Measurements from ENCODE around the gene C1orf232.

The C1orf232 gene

DNA sequence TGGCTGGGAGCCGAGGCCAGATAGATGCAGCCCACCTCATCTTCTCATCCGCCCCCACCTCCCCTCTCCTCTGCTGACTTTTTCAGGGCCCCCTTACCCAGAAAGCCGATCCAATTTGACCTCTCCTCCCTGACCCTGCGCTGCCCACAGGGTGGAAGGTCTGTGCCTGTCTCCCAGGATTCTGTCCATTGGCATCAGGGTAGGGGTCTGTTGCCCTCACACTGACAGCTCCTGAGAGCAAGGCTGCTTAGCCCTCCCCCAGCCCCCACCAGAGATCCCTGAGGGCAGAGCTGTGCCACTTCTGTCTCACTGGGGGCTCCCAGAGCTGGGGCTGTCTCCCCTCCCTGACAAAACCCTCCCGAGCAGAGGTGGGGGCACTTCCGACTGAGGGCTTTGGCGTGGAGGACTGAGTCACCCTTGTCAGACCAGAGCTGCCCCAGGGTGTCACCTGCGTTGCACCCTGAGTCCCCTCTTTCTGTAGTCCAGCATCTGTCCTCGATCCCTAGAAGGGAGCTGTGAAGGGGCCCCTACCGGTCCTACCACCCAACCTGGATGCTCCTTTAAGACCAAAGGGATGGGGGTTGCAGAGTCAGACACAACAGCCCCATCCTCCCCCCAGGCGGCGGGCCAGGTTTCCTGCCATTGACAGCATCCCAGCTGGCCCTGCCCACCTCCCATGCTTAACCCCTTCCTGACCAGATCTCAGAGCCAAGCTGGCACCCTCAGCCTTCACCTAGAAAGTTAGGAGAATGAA is 12.3 kb downstream of the C1orf232 start:
- DNase-seq = no peak

DNA sequence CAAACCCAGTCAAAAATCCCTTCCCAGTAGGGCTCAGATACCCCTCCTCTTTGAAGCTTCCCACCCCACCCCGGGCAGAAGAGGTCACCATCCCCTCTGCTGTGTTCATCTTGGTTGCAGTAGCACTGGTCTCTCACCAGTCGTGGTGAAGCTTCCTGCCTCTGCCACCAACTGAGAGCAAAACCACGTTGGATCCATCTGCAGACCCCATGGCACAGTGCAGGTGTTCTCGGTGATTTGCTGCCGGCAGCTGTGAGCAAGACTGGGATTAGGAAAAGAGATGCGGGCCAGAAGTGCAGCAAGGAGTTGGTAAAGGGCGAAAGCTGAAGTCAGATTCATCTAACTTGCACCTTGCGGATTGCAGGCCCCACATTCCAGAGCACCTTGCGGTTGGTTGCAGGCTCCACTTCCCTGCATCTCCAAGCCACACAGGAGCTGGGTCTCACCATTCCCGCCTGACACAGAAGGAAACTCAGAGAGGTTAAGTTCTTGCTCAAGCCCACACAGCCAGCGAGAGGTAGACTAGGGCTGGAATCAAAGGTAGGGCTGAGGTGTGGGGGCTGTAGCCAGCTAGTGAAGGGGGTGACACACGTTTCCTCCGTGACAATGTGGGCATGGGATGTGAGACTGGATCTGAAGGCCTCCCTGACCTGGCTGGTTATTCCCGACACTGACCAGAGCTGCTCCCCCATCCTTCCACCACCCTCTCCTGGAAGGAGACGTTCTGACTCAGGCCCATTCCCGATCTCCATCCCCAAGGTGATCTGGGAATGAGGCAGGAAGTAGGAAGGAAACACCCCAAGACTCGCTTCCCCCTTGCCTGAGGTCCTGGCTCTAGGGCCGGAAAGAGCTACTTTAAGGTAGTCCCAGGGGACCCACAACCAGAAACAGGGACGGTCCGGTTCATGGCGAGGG is 13.1 kb downstream of the C1orf232 start:
- no peak for DNase-seq

DNA sequence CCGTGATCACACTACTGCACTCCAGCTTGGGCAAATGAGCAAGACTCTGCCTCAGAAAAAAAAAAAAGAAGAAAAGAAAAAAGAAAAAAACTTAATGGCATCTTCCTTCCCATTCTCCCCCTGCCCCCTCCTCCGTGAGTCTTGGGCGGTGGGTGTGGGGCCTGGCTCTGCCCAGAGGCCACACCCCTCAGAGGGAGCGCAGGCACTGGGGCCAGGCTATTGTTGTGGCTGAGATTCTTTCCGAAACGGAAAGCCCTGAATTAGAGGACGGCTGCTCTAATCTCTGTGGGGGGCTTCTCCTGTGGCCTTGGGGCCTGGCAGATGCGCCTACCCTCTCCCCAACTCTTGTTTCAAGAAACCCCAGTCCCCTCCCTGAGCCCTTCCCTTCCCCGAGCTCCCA is 14.0 kb downstream of the C1orf232 start:
- DNase-seq = no peak

DNA sequence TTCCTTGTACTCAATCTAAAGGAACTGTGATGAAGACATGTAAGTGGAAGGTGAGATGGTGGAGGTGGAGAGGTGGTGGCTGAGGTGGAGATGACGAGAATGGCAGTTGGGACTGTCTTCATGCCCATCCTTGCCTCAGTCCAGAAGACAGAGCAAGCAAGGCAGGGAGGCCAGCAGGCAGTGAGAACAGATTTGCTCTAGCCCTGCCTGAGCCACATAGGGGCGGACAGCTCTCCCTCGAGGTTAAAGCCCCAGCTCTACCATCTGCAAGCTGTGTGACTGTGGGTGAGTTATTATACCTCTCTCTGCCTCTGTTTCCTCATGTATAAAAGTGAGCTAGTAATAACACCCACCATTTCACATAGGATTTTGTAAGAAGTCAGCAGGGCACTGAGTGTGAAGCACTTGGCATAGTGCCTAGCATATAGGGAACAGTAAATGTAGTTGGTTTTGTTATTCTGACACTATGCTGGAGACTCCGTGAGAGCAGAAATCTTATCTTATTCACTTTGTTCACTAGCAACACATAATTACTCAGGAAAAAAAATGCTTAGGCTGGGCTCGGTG is 14.7 kb downstream of the C1orf232 start:
- no peak for DNase-seq

DNA sequence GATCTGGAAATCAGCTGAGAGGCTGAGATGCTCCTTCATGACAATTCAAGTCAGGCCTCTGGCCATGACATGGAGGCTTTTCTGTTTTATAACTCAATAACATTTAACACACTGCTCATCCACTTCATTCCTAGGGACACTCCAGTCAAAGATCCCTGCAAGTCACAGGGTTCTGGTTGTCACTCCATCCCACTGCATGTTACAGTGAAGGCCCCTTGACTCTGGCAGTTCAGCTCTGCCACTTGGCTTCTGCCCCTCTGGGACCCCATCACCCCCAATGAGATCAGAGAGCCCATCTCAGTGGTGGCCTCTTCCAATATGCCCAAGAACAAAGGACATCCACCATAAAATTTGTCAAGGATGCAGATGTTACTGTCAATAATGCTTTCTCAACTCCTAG is 19.9 kb downstream of the C1orf232 start:
- no peak for DNase-seq

DNA sequence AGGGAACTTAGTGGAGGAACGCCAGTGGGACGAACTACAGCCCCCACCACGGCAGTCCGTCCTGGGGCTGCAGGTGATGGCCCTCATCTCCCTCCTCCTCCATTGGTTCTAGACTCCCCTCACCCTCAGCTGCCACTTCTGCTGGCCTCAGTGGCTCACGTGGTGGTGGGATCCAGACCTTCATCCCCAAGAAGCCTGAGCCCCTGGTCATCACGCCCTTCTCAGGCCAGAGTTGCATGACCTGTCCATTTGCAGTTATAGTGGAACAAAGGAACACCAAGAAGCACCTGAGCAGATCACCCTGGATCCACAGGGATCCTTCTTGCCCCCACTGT is 22.8 kb downstream of the C1orf232 start:
- no peak for DNase-seq

DNA sequence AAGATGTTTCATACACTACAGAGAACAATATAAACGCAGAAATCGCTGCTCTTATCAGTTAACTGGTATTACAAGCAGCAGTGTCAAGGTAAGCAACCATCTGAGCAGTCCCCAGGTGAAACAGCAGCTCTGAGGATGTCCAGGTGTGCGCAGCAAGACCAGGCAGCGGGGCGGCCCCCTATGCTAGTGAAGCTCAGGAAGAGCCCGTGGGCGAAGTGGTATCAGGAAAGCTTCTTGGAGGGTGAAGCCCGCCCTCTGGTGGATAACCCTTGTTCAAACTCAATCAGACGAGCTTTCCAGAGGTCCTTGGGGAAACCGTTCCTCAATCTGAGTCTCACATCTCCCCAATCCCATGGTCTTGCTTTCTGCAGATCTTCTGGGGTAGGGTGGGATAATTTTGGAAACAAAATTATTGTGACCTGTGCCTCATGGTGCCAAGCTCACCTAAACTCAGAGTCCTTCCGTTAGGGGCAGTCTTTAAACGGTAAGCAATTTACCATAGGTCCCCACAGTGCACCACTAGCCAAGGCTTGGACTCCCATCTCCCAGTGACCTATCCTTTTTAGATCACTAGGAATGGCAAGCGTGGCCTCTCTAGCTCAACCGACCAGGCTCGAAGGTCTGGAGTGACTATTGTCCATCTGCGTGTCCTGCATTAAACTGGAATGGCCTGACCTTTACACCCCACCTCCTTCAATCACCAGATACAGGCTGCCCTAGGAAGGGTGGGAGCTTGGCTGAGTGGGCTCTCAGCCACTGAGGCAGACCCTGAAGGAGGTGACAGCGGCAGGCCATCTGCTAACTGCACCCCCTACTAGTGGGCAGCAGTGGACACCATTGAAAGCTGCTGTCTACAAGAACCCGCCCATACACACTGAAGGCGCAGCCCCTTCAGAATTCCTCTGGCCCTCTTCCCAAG is 23.5 kb downstream of the C1orf232 start:
- DNase-seq = peak; percentile 74

DNA sequence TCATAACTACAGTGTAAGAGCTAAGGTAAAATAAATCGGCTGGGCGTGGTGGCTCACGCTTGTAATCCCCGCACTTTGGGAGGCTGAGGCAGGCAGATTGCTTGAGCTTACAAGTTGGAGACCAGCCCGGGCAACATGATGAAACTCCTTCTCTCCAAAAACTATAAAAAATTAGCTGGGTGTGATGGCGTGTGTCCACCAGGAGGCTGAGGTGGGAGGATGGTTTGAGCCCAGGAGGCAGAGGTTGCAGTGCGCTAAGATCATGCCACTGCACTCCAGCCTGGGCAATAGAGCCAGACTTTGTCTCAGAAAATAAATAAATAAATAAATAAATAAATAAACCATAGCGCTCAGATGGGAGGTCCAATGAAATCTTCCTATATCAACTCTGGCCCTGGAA is 26.6 kb downstream of the C1orf232 start:
- no peak for DNase-seq

DNA sequence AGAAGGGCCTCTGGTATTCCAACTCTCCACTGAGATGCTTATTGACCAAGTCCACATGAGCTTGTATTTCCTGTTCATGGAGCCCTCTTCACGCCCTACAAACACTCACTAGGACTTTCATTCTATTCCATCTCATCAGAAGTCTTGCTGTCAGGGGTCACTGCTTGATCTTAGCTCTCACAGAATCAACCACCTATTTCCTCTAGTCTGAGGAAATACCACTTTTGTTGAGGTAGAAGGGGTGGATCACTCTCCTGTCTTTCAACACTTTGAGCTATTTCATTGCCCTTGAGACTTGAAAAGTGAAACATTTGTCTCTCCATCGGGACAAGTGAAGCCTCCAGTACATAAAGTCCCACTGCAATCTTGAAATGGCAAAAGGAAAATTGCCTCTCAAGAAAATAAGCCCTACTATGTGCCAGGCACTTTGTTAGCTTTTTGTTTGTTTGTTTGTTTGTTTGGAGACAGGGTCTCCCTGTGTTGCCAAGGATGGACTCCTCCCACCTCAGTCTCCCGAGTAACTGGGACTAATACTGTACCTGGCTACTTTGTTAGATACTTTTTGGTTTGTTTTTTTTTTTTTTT is 29.7 kb downstream of the C1orf232 start:
- no peak for DNase-seq

DNA sequence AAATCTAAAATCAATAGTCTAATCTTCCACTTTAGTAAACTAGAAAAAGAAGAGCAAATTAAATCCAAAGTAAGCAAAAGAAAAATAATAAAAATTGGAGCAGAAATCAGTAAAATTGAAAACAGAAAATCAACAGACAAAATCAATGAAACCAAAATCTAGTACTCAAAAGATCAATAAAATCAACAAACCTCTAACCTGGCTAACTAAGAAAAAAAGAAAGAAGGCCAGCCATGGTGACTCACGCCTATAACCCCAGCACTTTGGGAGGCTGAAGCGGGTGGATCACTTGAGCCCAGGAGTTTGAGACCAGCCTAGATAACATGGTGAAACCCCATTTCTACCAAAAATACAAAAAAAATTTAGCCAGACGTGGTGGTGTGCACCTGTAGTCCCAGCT is 34.3 kb downstream of the C1orf232 start:
- no peak for DNase-seq

DNA sequence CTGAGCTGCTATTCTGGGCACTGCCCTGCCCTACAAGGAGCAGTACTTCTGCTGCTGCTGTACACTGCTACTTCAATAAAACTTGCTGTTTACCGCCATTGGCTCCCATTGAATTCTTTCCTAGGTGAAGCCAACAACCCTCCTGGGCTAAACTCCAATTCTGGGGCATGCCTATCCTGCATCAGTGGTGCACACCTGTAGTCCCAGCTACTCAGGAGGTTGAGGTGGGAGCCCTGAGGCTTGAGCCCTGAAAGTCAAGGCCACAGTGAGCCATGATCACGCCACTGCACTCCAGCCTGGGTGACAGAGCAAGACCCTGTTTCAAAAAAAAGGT is 36.0 kb downstream of the C1orf232 start:
- DNase-seq = no peak

DNA sequence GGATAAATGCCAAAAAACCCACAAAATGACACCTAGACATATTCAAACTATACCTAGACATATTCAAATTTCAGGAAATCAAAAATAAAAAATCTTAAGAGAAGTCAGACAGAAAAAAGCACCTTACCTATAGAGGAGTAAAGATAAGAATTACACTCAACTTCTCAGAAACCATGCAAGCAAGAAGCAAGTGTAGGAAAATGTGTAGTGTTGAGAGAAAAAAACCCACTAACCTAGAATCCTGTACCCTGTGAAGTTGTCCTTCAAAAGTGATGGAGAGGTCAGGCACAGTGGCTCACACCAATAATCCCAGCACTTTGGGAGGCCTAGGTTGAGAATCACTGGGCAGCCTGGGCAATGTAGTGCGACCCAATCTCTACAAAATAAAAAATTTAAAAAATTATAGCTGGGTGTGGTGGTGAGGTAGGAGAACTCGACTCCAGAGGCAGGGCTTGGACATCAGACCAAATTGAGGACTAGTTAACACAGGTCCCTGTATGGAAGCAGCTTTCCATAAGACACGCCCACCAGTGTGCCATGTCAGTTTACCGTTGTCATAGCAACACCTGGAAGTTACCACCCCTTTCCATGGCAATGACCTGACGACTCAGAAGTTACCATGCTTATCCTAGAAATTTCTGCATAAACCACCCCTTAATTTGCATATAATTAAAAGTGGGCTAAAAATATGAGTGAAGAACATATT is 36.5 kb downstream of the C1orf232 start:
- DNase-seq = no peak

DNA sequence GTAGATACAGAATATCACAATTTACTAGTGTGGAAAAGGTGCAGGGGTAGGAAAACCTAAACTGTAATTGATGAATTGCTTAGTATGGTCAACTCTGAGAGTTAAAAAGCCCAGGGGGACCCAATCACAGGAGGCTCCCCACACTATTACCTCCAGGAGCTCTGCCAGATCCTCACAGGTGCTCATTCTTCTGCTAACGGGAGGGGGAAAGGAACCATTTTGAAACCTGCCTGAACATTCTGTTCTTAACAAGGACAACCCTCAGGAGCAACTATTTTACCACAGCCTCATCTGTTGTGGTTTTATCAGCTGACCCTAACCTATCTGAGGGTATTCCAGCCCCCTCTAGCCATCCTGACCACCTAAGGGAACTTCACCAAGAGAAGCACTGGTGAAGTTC is 38.1 kb downstream of the C1orf232 start:
- no peak for DNase-seq

DNA sequence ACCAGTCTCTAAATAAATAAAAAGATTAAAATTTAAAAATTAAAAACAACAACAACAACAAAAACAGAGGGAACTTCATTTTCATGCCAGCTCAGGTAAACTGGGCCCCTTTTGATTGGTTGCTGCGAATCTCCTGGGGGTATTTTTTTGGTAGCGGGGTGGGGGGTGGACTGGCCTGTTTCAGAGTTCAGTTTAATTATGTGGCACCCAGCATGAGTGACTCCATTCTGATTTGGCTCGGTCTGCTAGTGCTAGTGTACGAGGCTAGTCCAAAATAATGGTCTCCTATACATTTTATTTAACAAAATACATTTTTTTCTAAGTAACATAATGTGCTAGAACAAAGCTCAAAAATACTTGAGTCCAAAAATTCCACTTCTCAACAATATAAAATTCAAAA is 39.0 kb downstream of the C1orf232 start:
- DNase-seq = no peak

DNA sequence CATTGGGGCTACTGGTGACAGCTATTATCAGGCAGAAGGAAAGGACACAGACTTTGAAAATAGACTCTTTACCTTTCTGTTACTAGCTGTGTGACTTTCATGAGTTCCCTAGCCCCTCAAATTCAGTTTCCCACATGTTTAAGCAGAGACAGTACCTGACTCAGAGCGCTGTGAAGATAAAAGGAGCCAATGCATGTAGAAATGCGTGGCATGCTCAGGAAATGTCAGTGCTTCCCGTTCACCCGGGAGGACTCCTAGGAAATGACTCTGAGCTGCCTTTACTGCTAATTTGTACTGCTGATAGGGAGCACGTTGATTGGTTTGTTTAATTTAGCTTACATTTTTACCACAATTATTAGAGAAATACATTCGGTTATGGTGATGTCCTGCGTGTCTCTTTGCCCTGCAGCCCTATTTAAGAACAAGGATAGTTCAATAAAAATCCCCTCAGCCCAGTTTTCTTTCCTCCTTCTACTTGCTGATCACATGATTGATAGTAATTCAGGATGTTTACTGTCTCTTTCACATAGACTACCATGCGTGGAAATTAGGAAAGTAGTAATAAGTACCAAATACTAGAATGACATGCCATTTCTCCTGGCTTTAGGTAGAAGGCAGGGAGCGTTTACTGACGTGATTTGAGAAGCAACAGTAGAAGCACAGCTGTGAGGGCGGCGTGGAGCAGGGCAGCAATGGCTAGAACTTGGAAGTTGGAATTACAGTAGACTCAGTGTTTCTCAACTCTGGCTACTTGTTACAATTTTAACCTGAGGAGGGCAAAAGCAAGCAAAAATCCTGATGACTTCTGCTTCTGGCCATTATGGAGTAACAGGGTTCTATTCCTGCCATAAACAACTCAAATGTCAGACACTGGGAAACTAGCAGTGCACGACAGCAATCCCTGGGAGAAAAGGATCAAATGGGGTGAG is 41.3 kb downstream of the C1orf232 start:
- no peak for DNase-seq

DNA sequence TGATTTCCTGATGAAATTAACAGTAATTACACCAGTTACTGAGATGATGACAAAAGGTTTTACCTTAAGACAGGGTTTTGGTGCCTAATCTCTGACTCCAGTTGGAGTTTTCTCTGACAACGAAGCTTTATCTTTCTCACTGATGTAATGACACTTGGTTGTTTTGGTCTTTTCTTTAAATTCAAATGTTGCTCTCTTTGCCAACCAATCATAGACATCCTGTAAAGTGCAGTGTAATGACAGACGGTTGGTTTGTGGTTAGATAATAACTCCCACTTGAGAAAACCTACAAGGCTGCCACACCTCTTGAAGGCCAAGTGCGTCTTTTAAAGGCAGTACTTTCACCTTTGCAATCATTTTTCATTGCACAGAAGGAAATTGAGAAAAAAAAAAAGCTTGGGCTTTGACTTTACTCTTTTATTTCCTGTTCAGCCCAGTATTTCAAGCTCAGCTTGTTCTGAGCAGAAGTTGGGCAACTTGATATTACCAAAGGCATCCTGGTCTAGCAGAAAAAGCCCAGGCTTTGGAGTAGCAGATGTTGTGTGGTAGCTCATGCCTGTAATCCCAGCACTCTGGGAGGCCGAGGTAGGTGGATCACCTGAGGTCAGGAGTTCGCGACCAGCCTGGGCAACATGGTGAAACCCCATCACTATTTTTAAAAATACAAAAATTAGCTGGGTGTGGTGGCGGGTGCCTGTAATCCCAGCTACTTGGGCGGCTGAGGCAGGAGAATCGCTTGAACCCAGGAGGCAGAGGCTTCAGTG is 42.3 kb downstream of the C1orf232 start:
- peak; percentile 85 for DNase-seq

DNA sequence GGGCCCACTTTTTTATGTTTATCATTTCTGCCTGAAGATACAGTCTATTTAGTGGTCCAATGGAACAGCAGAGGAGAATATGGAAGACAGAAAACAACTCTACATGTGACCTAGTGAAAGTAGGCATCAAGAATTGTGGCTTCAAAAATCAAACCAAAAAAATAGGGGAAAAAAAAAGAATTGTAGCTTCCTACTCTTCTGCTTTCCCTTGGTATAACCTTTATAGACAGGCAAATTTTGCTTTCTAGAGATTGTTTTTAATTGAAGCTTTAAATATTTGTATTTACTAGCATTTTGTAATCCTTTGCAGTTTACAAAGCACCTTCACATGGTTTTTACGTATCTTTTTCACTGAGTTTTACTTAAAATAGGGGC is 42.8 kb downstream of the C1orf232 start:
- DNase-seq = no peak

DNA sequence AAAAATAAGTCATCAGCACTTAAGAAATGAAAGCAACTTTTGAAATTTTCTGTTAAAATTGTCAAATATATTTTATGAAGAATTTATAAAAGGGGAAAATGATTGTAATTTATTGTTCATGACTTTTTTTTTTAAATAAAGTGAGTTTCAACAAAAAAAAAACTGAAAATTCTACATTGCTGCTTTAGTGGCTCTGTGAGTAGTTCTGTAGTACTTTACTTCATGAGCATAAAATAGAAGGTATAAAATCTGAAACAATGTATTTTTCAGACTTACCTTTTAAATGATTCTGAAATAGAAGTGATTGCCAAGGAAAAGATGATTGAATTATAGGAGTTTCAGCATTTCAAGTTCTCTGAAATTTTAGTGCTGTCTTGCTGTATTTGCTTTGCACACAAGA is 43.4 kb downstream of the C1orf232 start:
- DNase-seq = no peak

DNA sequence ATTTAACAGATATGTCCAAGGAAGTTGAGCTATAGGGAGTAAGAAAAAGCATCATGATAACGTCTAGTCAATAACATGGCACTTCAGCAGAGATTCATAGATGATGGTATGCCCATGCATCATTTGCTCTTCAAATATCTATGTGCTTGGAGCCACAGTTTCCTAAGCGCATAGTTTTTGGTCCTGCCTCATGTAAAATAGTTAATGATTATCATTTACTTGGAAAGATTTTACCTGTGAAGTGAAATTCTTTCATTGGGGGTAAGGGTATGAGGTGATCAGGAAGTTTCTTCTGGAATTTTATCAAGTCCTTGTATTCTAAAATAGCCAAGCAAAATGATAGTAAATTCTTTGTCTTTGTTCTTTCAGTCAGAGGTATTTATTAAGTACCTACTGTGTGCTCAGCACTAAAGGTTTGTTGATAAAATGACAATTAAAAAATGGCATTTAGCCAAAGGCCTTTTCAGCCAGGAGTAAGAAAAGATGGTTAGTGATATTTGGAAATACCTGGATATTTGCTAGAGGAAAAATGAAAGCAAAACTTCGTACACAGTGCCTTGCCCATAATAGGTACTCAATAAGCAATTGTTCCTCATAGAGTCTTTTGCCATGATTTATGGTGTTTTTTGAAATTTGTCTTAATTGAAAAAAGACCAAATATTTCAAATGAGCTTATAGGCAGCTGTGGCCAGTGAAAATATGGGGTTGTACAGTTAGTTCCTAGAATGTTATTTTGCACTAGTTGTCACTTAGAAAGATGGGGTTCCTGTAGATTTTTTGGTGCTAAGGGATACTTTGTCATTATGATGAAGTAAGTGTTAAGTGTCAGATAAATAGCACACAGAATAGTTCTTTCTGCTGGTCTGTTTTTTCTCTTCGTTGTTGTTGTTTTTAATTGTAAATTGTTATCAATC is 44.1 kb downstream of the C1orf232 start:
- DNase-seq = no peak

Measured in NCI-H2029 (cell line).